Activated CD4-positive, alpha-beta T cell treated with anti-CD3 and anti-CD28 coated beads, Interleukin-10, Interleukin-2, amounts not matched to agents 100 ng/mL and 50 ng/mL, durations not matched to agents 16 hours and 8 hours (primary cell): Measurements from ENCODE around the gene DNAJC18.
"Not testable (repeated sequence)": the region's sequence is repeated elsewhere in the genome, so short reads cannot be mapped to it uniquely, and the experiment has no call there.

Experiments
- DNase-seq: peaks from one replicate; pipeline ENCODE4 v3.0.0-alpha.2; 2020

Gene DNAJC18

GRCh38 chr5:139425497-139425896 is 13.8 kb downstream of the DNAJC18 start:
- no peak for DNase-seq

- peak; percentile 84 for DNase-seq
These were observed 16.9 kb downstream of the DNAJC18 start for GRCh38 chr5:139422307-139422893.

GRCh38 chr5:139419226-139420192 is 19.8 kb downstream of the DNAJC18 start:
- DNase-seq, result no peak

GRCh38 chr5:139418793-139419192 is 20.5 kb downstream of the DNAJC18 start:
- DNase-seq, result no peak

GRCh38 chr5:139417214-139417613 is 22.1 kb downstream of the DNAJC18 start:
- no peak for DNase-seq

GRCh38 chr5:139416651-139417050 is 22.7 kb downstream of the DNAJC18 start:
- DNase-seq, result no peak

- no peak for DNase-seq
These were observed 23.5 kb downstream of the DNAJC18 start for GRCh38 chr5:139415869-139416268.

GRCh38 chr5:139415221-139415861 is 24.0 kb downstream of the DNAJC18 start:
- DNase-seq, result peak; percentile 84

- DNase-seq, result no peak
These were observed 24.7 kb downstream of the DNAJC18 start for GRCh38 chr5:139414581-139415130.

- peak; percentile 59 for DNase-seq
These were observed 25.4 kb downstream of the DNAJC18 start for GRCh38 chr5:139413963-139414362.

GRCh38 chr5:139413153-139413552 is 26.2 kb downstream of the DNAJC18 start:
- DNase-seq, result no peak

- DNase-seq, result no peak
These were observed 28.1 kb downstream of the DNAJC18 start for GRCh38 chr5:139410993-139411828.

- no peak for DNase-seq
These were observed 29.0 kb downstream of the DNAJC18 start for GRCh38 chr5:139410121-139410992.

GRCh38 chr5:139409116-139409515 is 30.2 kb downstream of the DNAJC18 start:
- DNase-seq, result not testable (repeated sequence)

- DNase-seq, result no peak
These were observed 31.1 kb downstream of the DNAJC18 start for GRCh38 chr5:139408191-139408590.

- DNase-seq, result no peak
These were observed 31.8 kb downstream of the DNAJC18 start for GRCh38 chr5:139407517-139407916.

- DNase-seq, result no peak
These were observed 32.4 kb downstream of the DNAJC18 start for GRCh38 chr5:139406963-139407362.

GRCh38 chr5:139404484-139404840 is 34.9 kb downstream of the DNAJC18 start:
- DNase-seq, result no peak

GRCh38 chr5:139403787-139404483 is 35.4 kb downstream of the DNAJC18 start, which contains the start of gene SPATA24:
Gene SPATA24, minus strand, starts transcription at chr5:139404089. Its CDS starts 29 bp downstream, at chr5:139404060.
- DNase-seq, result peak; percentile 99

GRCh38 chr5:139403418-139403786 is 35.9 kb downstream of the DNAJC18 start:
- no peak for DNase-seq
